ENCODE measurements around the gene FOXI1.

FOXI1 gene
- long read RNA-seq, donor 1, partial matches to known transcripts = 0 of 1 reads
- long read RNA-seq, donor 1, other reads (novel, unspliced or antisense) = 0 of 1 reads
- long read RNA-seq, donor 2, partial matches to known transcripts = 0 of 1 reads
- long read RNA-seq, donor 2, other reads (novel, unspliced or antisense) = 0 of 1 reads
- long read RNA-seq, donor 3, partial matches to known transcripts = 0 of 2 reads
- long read RNA-seq, donor 3, other reads (novel, unspliced or antisense) = 0 of 2 reads
- long read RNA-seq, donor 4 = 0 reads
- long read RNA-seq, donor 5, partial matches to known transcripts = 0 of 2 reads
- long read RNA-seq, donor 5, other reads (novel, unspliced or antisense) = 0 of 2 reads
- long read RNA-seq, donor 6, partial matches to known transcripts = 0 of 2 reads
- long read RNA-seq, donor 6, other reads (novel, unspliced or antisense) = 0 of 2 reads
- long read RNA-seq, donor 7, partial matches to known transcripts = 0 of 3 reads
- long read RNA-seq, donor 7, other reads (novel, unspliced or antisense) = 0 of 3 reads
- long read RNA-seq, donor 8, partial matches to known transcripts = 5 of 6 reads
- long read RNA-seq, donor 8, other reads (novel, unspliced or antisense) = 0 of 6 reads

DNA sequence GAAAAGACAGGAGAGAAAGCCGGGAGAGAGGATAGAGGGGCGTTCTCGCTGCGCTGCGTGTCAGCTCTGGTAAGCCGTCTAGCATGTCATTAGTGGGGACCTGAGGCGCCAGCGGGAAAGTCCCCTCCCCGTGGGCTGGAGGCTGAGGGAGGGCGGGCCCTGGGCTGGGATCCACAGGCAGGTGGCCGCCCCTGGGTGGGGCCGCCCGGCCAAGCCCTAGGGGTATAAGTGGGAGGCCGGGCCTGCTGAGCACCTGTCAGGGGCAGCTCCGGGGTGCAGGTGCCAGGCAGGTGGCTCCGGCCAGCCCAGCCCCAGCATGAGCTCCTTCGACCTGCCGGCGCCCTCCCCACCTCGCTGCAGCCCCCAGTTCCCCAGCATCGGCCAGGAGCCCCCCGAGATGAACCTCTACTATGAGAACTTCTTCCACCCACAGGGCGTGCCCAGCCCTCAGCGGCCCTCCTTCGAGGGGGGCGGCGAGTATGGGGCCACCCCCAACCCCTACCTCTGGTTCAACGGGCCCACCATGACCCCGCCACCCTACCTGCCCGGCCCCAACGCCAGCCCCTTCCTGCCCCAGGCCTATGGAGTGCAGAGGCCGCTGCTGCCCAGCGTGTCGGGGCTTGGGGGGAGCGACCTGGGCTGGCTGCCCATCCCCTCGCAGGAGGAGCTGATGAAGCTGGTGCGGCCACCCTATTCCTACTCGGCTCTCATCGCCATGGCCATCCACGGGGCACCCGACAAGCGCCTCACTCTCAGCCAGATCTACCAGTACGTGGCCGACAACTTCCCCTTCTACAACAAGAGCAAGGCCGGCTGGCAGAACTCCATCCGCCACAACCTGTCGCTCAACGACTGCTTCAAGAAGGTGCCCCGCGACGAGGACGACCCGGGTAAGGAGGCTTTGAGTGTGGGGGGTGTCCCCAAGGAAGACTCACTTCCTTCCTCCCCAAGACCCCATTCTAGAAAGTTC is at the start of gene FOXI1:
TSS of gene FOXI1 (plus strand) at position 256 of the 970 bp plus-strand sequence. CDS start at position 317, 61 bp downstream.
- DNase-seq = no peak

DNA sequence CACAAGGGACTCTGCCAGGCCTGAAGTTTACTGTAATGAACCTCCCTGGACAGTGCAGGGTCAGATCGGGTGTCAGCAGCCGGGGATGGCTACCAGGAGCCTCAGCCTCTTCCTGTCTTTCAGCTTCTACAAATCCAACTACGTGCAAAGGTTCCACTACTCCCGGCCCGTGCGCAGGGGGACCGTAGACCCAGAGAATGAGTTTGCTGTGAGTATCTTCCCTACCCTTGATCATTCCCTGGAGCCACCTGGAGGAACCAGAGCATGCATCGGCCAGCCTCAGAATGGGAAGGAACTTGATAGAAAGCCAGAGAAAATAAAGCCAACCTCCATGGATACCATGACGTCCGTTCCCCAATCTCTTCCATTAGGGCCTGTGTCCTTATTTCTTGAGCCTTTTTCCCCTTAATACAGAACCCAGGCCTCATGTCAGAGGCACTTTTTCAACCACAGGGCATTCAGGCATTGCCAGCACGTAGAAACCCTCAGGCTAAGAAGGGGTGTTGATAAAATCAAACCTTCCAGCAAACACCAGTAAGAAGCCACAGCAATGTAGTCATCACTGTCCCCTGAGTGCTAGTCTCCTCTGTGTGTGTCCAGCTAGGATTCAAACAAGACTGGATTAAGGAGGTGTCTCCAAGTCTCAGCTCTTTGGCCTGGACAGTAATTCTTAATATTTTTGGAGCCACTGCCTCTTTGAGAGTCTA is 49.0 kb upstream of the FOXI1 start:
- no peak for DNase-seq

DNA sequence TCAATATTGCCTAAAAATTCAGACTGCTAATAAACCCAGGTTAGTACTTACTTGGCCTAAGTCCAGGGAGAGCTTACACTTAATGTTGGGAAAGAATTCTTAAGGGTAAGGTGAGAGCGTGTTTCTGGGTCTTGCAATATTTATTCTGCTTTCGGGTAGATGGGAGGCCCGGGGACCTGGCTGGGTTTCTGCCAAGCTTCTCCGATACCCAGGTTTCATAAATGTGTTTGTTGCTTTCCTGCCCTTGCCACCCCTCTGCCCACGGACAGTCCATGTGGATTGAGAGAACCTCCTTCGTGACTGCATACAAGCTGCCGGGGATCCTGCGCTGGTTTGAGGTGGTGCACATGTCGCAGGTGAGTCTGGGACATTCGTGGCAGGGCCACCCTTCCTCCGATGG is 48.4 kb upstream of the FOXI1 start:
- DNase-seq = no peak

DNA sequence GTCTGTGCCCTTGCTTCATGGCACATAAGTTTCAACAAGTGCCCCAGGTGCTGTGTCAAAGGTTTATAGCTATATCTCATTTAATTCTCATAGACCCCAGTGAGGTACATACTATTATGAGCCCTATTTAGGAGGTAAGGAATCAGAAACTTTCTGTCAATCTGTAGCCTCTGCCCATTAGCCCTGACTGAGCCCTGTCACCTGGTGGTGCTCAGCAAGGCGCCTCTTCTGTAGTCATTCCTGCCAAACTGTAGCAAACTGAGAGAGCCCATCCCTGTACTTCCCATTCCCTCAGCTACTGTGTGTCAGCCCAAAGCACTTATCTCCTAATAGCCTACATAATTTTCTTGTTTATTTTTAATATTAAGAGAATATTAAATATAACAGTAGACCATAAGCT is 46.5 kb upstream of the FOXI1 start:
- no peak for DNase-seq

DNA sequence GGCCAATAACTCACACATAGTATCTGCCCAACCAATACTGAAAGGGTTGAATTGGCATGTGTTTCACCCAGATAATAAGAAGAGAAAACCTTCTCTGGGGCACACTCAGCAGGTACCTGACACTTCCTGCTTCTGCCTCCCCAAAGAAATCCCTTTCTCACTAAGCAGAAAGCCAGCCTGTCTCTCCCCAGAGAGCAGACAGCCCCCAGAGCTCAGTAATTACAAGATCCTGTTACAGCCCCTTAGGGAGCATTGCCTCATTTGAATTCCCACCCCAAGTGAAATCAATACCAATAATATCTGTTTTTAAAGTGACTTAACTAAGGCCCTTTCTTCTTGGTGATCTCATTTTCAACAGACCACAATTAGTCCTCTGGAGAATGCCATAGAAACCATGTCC is 38.5 kb upstream of the FOXI1 start:
- DNase-seq = no peak

DNA sequence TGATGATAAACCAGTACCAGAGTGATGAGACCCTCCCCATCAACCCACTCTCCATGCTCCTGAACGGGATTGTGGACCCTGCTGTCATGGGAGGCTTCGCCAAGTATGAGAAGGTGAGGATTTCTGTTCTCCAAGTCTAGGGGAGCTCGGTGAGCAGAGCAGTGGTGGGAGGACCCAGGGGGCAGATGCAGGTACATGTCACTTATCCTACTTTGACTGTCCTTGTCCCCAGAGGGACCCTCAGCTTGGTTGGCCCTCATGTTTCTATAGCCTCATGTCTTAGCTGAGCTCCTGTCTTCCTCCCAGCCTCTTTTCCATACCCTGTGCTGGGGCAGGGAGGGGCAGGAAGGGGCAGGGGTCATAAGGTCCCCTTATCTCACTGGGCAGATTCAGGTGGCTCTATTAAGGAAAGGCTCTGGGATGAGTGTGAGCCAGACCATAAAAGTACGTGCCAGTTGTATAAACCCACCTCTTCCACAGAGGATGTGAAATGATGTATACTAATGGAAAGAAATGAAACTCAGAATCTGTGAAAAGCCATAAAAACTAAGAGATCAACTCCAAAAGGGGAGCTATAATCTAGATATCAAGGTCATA is 38.0 kb upstream of the FOXI1 start:
- no peak for DNase-seq

DNA sequence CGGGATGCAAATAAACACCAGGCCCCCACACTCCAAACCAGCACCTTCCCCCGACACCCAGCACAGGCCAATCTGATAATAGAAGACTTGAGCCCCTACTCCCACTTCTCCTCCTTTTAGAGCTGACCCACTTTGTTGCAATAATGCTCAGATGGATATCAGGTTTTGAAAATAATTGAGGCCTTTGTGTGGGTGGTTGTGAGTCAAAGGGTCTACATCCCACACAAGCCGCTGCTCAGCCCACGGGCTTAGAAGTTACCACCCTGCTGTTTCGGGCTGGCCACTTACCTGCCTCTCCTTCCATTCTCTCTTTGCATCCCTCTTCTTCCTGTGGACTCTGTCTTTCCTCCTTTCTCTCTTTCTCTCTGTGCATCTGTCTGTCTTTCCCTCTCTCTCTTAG is 36.2 kb upstream of the FOXI1 start:
- DNase-seq = no peak

DNA sequence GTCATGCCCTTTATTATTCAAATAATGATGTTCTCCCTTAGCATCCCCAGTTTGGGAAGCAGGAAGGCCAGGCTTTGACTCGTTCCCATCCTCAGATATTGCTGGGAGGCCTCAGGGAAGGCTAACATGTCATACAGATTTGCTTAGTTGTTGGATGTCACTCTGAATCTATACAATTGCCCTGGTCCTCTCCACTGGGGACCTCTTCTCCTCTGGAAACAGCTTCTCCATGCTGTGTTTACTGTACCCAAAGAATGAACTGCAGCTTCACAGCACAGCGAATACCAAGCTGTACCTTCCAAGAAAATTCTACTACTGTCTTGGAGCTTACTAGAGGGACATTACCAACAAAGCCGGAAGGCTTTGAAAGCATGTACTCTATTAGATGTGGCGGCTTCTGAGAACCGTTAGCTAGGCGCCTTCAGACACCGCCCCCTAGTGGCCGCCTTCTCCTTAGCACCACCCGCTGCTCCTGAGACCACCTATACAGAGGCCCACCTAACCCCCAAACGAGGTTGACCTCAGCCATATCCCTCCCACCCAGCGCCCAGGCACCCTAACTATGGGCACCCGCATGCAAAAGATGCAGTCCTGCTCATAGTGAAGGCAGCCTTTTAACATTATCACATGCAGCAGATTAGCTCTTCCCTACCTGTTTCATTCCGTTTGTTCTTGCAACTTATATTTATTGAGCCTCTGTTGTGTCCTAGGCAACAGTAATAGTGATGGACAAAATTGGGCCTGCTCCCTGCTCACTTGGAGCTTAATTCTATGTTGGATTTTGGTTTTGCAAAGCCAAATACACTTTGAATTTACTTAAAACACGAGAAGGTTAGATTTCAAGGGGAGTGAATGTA is 34.9 kb upstream of the FOXI1 start:
- peak; percentile 17 for DNase-seq

DNA sequence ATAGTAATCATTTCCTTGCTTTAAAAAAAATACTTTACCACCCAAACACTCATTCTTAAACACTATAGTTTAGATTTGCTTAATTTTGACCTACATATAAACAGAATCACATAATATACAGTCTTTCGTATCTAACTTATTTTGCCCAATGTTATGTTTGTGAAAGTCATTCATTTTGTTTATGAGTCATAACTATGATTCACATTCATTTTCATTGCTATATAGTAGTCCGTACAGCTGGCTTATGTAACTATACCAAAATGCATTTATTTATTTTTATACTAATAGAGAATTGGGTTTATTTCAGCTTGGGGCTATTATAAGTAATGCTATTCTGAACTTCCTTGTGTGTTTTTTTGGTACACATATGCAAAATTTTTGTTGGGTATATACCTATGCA is 33.9 kb upstream of the FOXI1 start:
- DNase-seq = no peak

DNA sequence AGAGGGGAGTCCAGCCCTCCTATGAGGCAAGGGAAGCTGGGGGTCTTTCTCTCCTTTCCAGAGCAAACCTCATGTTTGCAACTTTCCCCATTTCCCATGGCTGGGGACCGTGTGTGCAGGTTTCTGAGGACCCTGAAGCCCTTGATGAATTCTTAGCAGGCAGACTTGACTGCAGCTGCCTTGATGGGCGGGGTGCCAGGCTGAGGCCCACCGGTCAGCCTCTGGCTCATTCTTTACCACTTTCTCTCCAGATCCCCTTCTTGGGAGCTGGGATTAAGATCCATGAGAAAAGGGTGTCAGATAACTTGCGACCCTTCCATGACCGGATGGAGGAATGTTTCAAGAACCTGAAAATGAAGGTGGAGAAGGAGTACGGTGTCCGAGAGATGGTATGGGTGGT is 30.0 kb upstream of the FOXI1 start:
- no peak for DNase-seq

DNA sequence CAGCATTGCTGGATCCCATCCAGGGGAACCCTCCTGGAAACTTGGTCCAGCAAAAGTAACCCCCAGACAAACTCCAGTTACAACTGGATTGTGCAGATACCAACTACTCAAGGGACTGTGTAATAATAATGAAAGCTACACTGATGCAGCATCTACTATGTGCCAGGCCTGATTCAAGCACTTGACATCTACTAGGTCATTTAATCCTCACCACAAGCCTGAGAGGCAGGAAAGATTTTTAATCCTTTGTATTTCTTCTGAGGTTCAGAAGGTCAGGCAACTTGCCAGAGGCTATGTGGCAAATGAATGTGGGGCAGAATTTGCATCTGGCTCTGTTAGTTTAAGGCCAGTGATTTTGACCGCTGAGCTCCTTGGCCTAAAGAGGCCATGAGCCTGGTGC is 29.5 kb upstream of the FOXI1 start:
- no peak for DNase-seq

DNA sequence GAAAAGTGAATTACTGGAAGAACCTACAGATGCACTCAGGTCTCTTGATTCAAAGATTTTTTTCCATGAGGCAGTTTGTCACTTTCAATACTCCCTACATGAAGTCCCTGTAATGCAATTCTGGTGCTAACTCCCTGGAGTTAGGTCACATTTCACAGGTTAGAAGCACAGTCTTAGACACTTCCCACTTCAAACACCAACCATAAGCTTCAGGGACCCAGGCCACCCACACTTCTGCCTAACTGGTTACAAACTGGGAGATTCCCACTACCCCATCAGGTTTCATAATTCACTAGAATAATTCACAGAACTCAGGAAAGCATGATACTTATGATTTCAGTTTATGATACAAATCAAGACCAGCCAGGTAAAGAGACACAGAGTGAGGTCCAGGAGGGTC is 29.0 kb upstream of the FOXI1 start:
- DNase-seq = no peak

DNA sequence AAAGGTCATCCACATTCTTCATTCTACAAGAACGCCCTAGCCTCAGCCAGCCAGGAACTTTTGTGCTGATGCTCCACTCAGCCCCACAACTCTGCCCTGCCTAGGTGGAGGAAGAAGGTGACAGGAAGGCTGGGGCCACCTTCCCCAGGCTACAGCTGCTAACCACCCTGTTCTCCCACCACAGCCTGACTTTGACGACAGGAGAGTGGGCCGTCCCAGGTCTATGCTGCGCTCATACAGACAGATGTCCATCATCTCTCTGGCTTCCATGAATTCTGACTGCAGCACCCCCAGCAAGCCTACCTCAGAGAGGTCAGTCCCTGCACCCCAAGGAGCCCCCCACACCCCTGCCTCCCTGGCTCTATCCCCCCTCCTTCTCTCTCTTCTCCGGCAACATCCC is 28.2 kb upstream of the FOXI1 start:
- DNase-seq = no peak

DNA sequence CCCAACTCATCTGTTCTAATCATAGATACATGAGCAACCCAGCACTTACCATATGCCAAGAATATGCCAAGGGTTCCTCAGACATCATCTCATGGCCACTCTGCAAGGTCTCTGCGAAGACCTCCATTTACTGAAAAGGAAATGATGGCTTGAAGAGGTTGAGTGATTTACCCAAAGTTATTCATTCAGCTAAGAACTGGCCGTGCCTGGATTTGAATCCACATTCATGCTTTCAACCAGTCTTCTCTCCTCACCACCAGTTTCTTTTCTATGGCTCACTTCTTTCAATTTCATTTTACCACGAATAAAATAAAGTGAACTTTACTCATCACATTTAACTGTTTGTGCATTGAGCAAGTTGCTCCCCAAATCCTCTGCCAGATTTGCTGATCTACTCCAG is 27.2 kb upstream of the FOXI1 start:
- DNase-seq = no peak

DNA sequence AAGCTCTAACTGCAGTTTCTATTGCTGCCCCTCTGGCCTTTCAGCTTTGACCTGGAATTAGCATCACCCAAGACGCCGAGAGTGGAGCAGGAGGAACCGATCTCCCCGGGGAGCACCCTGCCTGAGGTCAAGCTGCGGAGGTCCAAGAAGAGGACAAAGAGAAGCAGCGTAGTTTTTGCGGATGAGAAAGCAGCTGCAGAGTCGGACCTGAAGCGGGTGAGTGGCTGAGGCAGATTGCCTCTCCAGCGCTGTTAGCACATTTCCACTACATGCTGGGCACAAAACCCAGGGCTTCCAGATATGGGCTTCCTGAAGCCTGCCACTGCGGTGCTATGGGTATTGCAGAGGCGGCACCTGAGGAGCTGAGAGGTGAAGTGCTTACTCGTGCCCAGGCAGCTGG is 26.8 kb upstream of the FOXI1 start:
- no peak for DNase-seq

DNA sequence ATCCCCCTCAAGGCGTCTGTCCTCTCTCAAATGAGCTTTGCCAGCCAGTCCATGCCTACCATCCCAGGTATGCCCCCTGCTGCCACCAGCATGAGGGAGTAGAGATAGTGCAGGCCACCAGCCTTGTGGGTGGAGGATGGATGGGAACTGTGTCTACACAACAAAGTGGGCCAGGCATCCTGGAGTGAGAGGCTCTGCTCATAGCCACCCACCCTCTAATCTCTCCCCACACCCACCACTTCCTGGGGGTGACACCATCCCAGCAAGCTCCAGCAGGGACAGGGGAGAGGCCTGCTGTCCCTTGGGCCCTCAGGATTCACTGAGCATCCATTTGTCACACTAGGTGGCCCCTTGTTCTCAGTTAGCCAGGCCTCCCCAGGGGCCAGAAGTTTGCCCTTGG is 25.5 kb upstream of the FOXI1 start:
- DNase-seq = no peak

DNA sequence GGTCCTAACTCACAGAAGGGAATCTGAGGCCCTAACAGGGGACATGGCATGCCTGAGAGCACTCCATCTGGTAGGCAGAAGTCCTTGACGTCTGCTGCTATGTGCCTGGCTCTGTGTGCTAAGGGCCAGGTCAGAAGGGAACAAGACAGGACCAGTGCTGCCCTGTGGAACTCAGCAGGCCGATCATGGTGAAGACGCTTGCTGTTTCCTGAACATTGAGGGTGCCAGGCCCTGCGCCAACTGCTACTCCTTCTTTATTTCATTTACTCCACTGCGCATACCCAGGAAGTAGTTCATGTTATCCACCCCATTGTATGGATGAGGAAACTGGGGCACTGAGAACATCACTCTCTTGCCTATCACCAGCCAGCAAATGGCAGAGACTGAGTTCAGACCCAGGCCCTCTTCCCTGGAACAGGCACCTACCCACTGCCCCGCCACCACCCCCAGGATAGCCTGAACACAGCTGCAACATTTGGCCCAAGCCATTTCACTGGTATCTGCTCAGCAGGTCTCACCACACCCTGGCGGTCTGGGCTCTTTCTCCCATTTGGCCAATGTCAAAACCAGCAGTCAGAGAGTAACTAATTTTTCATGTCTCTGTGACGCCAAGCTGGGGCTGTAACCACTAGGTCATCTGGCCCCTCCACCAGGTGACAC is 24.8 kb upstream of the FOXI1 start:
- DNase-seq = no peak

DNA sequence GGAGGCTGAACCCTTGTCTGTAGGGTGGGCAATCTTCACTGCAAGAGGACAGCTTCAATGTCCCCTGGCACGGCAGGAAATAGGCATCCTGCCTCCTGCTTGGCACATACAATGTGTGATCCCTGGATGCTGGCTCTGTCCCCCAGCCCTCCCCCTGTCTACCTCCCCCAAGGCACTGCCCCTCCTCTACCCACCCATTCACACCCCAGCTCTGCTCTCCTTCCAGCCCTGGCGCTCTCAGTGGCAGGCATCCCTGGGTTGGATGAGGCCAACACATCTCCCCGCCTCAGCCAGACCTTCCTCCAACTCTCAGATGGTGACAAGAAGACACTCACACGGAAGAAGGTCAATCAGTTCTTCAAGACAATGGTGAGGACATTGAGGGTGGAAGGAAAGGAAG is 24.1 kb upstream of the FOXI1 start:
- no peak for DNase-seq

DNA sequence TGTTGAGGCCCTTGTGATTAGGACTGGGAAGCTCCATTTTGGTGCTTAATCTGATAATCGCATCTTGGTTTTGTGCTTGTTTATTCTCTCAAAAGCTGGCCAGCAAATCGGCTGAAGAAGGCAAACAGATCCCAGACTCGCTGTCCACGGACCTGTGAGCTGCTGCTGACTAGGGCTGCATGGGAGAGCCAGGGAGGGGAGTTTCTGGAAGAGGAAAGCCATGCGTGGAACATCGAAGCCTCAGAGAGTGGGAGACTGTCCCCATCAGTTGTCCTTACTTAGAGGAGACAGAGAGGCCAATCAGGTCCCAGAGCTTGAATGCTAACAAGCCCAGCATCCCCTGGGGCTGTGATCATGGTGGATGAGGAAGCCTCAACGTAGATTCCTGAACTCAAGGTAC is 23.0 kb upstream of the FOXI1 start:
- DNase-seq = no peak

DNA sequence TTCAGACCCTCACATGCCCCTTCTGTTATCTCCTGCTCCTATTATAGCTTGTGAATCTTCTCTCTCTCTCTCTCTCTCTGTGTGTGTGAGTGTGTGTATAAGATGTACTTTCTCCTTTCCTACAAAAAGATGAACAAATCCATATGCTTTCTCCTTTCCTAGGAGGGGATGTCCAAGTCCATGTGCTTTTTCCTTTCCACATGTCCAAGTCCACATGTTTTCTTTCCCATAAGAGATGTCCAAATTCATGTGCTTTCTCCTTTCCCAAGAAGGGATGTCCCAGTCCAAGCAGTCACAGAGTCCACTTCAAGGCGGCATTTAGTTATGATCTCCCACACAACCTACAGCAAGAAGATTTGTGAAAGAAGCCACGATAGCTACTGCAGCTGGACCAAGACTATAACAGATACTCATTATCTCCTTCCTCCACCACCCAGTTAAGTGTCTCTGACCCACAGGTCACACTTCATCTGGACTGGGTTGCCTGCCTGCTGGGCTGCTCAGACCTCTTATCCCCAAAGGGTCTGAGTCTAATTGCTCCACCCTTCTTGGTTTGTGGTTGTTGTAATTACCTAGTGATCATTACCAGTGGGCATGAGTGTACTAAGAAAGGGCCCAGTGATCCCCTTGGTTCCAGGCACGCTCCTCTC is 18.4 kb upstream of the FOXI1 start:
- no peak for DNase-seq
